B cell (primary cell): ENCODE data around the gene PTPRF. TPM values are rescaled to one million over a fixed set of nuclear protein-coding genes. Genes with fewer than 3 reads are reported as not detected.

ENCODE experiments used
- ATAC-seq: fragments of 200-7000 bp; cut with Tn5 transposase; one replicate; pipeline ENCODE4 v1.10.0; 2021; ENCODE audit warnings: low read depth, mild to moderate bottlenecking, moderate number of reproducible peaks, moderate library complexity
- CTCF ChIA-PET: fragments of 350-600 bp; sonication (Branson Sonifier 250); formaldehyde crosslinking; loops from one replicate; lab custom pipeline; 2021; ENCODE audit warnings: antibody characterized with exemption, inconsistent platforms; lab: Charles Lee
- POLR2A ChIA-PET: fragments of 350-600 bp; sonication (Branson Sonifier 250); formaldehyde crosslinking; loops from one replicate; lab custom pipeline; 2021; ENCODE audit warnings: antibody characterized with exemption; lab: Charles Lee
- DNase-seq: peaks from one replicate; pipeline ENCODE4 v3.0.0; 2013
- H2AFZ ChIP-seq: 2 replicates; pipeline ENCODE4 v1.6.1; 2012; ENCODE audit warnings: mild to moderate bottlenecking, low read depth, low read length; ENCODE audit not compliant: insufficient read depth, poor library complexity, severe bottlenecking
- H3K27ac ChIP-seq, 2 donors: 1 replicate in 1 of 2; 2 replicates in 1 of 2; pipeline ENCODE4 v1.5.1; 2012 to 2013; ENCODE audit warnings: low read length in 2 of 2, mild to moderate bottlenecking in 2 of 2, moderate library complexity in 1 of 2
- H3K27me3 ChIP-seq, 4 experiments: fragments of 200-600 bp in 1 of 4; sonication (generic) in 1 of 4; replicated peaks in 1 of 4; 1 replicate in 2 of 4; 2 replicates in 2 of 4; pipeline versions ENCODE4 v1.6.1 to v1.7.0; 2013 to 2016; ENCODE audit warnings: low read length in 3 of 4, mild to moderate bottlenecking in 2 of 4, mixed read lengths in 1 of 4, moderate library complexity in 1 of 4; ENCODE audit not compliant: insufficient read depth in 4 of 4, control insufficient read depth in 3 of 4; ENCODE audit errors: control extremely low read depth in 1 of 4
- H3K36me3 ChIP-seq, 2 experiments: replicated peaks in 1 of 2; 1 replicate in 1 of 2; 2 replicates in 1 of 2; pipeline versions ENCODE4 v1.6.1 to v1.7.1; 2013; ENCODE audit warnings: low read length in 1 of 2; ENCODE audit not compliant: insufficient read depth in 2 of 2, control insufficient read depth in 1 of 2; ENCODE audit errors: control extremely low read depth in 1 of 2, extremely low read depth in 1 of 2
- H3K4me1 ChIP-seq, 2 donors: fragments of 200-600 bp in 1 of 2; sonication (generic) in 1 of 2; 1 replicate in 1 of 2; 2 replicates in 1 of 2; pipeline versions ENCODE4 v1.5.1 to v1.6.1; 2013 to 2017; ENCODE audit warnings: low read length in 2 of 2; ENCODE audit not compliant: control insufficient read depth in 2 of 2, insufficient read depth in 2 of 2
- H3K4me2 ChIP-seq: replicated peaks from 2 replicates; pipeline ENCODE3; 2012; ENCODE audit warnings: mild to moderate bottlenecking, low read depth, low read length; ENCODE audit not compliant: poor library complexity, severe bottlenecking
- H3K4me3 ChIP-seq, 5 experiments: fragments of 200-600 bp in 1 of 5; sonication (generic) in 1 of 5; 1 replicate in 3 of 5; 2 replicates in 2 of 5; pipeline versions ENCODE4 v1.5.1 to v1.7.0; 2011 to 2016; ENCODE audit warnings: low read length in 4 of 5, mild to moderate bottlenecking in 4 of 5, low read depth in 2 of 5, control low read depth in 1 of 5, moderate library complexity in 1 of 5; ENCODE audit not compliant: insufficient read depth in 1 of 5; ENCODE audit errors: control extremely low read depth in 1 of 5, extremely low read depth in 1 of 5
- H3K79me2 ChIP-seq: fragments of 200-600 bp; sonication (generic); one replicate; pipeline ENCODE4 v1.6.0; 2016; ENCODE audit warnings: low read length; ENCODE audit not compliant: control insufficient read depth, insufficient read depth
- H3K9ac ChIP-seq: fragments of 200-600 bp; sonication (generic); 2 replicates; pipeline ENCODE4 v1.6.1; 2017; ENCODE audit warnings: mild to moderate bottlenecking, low read length, moderate library complexity
- H3K9me3 ChIP-seq, 3 donors: one replicate each; pipeline versions ENCODE4 v1.6.1 to v1.7.1; 2013; ENCODE audit warnings: low read length in 2 of 3; ENCODE audit not compliant: control insufficient read depth in 2 of 3, insufficient read depth in 1 of 3; ENCODE audit errors: control extremely low read depth in 1 of 3
- H4K20me1 ChIP-seq: 2 replicates; pipeline ENCODE4 v1.6.0; 2012; ENCODE audit warnings: mild to moderate bottlenecking, low read length; ENCODE audit not compliant: insufficient read depth, control insufficient read depth, poor library complexity, severe bottlenecking
- H3K27ac Mint-ChIP-seq: one replicate; pipeline ENCODE4 v1.8.0; 2021; ENCODE audit warnings: mixed read lengths
- H3K27me3 Mint-ChIP-seq: one replicate; pipeline ENCODE4 v1.8.0; 2021; ENCODE audit warnings: mixed read lengths
- H3K4me1 Mint-ChIP-seq: one replicate; pipeline ENCODE4 v1.8.0; 2021; ENCODE audit warnings: mixed read lengths
- H3K4me3 Mint-ChIP-seq: one replicate; pipeline ENCODE4 v1.8.0; 2021; ENCODE audit warnings: mixed read lengths
- H3K9me3 Mint-ChIP-seq: one replicate; pipeline ENCODE4 v1.8.0; 2022; ENCODE audit warnings: mixed read lengths; ENCODE audit not compliant: insufficient read depth
- CTCF ChIP-seq: fragments of 200-600 bp; IDR thresholded peaks from one replicate; pipeline ENCODE4 v1.8.0; 2022; ENCODE audit warnings: antibody characterized with exemption, mild to moderate bottlenecking
- EZH2 ChIP-seq: IDR thresholded peaks from 2 replicates; pipeline ENCODE4 v1.6.1; 2012; ENCODE audit warnings: borderline replicate concordance, low read depth, mild to moderate bottlenecking, moderate library complexity, low read length; ENCODE audit not compliant: insufficient read depth, poor library complexity, severe bottlenecking
- WGBS: methylation state at CpG from one replicate; pipeline ENCODE4 v1.1.5; 2013; ENCODE audit warnings: missing lambda C conversion rate; ENCODE audit not compliant: insufficient coverage; 5-methylcytosine and 5-hydroxymethylcytosine counted together
- intact Hi-C: fragments of 100-400 bp; cut with micrococcal nuclease; formaldehyde crosslinking; loops from one replicate; pipeline ENCODE4 v1.10.0; 2022
- polyA plus RNA-seq: library from polyadenylated mRNA; depleted of rRNA; stranded (reverse); fragments of >200 nt; gene quantifications from 2 replicates; pipeline ENCODE4 v1.2.3, GENCODE V29; 2012
- total RNA-seq, 2 donors: library from RNA; stranded (reverse); fragments of 120-200 nt in 1 of 2; gene quantifications; 1 replicate in 1 of 2; 2 replicates in 1 of 2; pipeline versions ENCODE4 v1.2.3 to v1.2.4, GENCODE V29; 2013 to 2022

Gene PTPRF
- total and polyA plus RNA-seq, 2 donors (not counting 1 experiment from before 2014, with no cell fraction given): 0.07 to 0.13 TPM

GRCh38 chr1:43565600-43566360 lies 35.1 kb downstream of the PTPRF start:
- no peak for ATAC-seq
- Histone ChIP-seq H3K4me1 (peaks cover 4 to 15% of the 10 kb centered on the region in 2 donors), H3K9me3 (no peaks in the 10 kb centered on the region), H3K27me3 (peaks cover 0 to 20% (median 1%) of the 10 kb centered on the region in 4 experiments), H4K20me1 (no peaks in the 10 kb centered on the region), H3K79me2 (no peaks in the 10 kb centered on the region), H3K4me3 (peak overlapping the region in 3 of 5 experiments; percentile 27 to 48 (median 38)), H3K4me2 (peak overlapping the region; percentile 79), H2AFZ (peak overlapping the region; percentile 49), H3K9ac (peak overlapping the region; percentile 37), H3K36me3 (no peaks in the 10 kb centered on the region), H3K27ac (no peak overlapping the region)
- Mint-ChIP-seq H3K27ac (no peak overlapping the region), H3K4me1 (peaks cover 5% of the 10 kb centered on the region), H3K4me3 (peak overlapping the region; percentile 61), H3K9me3 (no peaks in the 10 kb centered on the region), H3K27me3 (peaks cover 28% of the 10 kb centered on the region)
- intact Hi-C loops: no loop called here
- 9% methylated on average over 49 of the region's 62 CpGs for WGBS
- no peak for TF ChIP-seq EZH2
- POLR2A ChIA-PET: no interaction called here
- CTCF ChIA-PET: no interaction called here
- DNase-seq: peak; percentile 24

GRCh38 chr1:43566382-43567044 lies 35.8 kb downstream of the PTPRF start:
- no peak overlapping the region for H2AFZ ChIP-seq
- CTCF ChIA-PET: no interaction called here

More at GRCh38 chr1:43566382-43567044, 35.8 kb downstream of the PTPRF start:
- Histone ChIP-seq H3K4me3 (no peak overlapping the region), H3K4me2 (no peak overlapping the region), H4K20me1 (no peaks in the 10 kb centered on the region), H3K79me2 (no peaks in the 10 kb centered on the region), H3K27me3 (peaks cover 0 to 20% (median 1%) of the 10 kb centered on the region in 4 experiments), H3K9ac (no peak overlapping the region), H3K4me1 (peaks cover 4 to 15% of the 10 kb centered on the region in 2 donors), H3K27ac (no peak overlapping the region), H3K36me3 (no peaks in the 10 kb centered on the region), H3K9me3 (no peaks in the 10 kb centered on the region)
- no peak for TF ChIP-seq CTCF
- TF ChIP-seq EZH2: no peak
- H3K27ac Mint-ChIP-seq: no peak overlapping the region
- H3K27me3 Mint-ChIP-seq: peaks cover 28% of the 10 kb centered on the region
- no peak for DNase-seq
- intact Hi-C loops: no loop called here
- H3K4me1 Mint-ChIP-seq: peaks cover 5% of the 10 kb centered on the region
- no peak for ATAC-seq
- WGBS: 95% methylated on average over 15 of the region's 16 CpGs
- no peaks in the 10 kb centered on the region for H3K9me3 Mint-ChIP-seq
- peak overlapping the region; percentile 61 for H3K4me3 Mint-ChIP-seq
- POLR2A ChIA-PET: no interaction called here
